NCI-H524 (cell line): ENCODE results near the gene CALHM3.
"Not testable (repeated sequence)": the region's sequence is repeated elsewhere in the genome, so short reads cannot be mapped to it uniquely, and the experiment has no call there.

Experiments used
- DNase-seq, 2 experiments: peaks; one replicate each; lab custom pipeline; 2025; lab: John Stamatoyannopoulos, UW

CALHM3 gene, protein sequence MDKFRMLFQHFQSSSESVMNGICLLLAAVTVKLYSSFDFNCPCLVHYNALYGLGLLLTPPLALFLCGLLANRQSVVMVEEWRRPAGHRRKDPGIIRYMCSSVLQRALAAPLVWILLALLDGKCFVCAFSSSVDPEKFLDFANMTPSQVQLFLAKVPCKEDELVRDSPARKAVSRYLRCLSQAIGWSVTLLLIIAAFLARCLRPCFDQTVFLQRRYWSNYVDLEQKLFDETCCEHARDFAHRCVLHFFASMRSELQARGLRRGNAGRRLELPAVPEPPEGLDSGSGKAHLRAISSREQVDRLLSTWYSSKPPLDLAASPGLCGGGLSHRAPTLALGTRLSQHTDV

DNA sequence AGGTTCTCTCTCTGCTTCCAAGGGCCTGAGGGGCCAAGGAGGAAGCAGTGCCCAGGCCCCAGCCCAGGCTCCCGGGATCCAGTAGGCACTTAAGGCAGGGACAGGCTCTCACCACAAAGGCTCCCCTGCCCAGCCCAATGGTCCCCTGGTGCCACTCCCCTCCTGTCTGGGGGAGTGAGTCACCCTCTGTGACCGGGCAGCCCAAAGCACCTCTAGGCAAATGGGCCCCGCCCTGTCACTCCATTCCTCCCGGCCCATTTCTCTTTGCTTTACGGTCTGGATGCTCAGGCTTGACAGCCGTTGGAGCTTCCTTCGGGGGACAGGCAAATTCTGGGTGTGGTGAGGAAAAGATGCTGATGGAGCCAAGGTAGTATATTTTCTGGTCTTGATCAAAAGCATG, at the start of gene CALHM3:
Gene CALHM3 (minus strand): TSS at position 106 of the 400 bp plus-strand sequence. CDS start 208 bp downstream, outside the sequence.
- no peak for DNase-seq

GRCh38 chr10:103528549-103528948, 49.5 kb upstream of the CALHM3 start:
- DNase-seq: no peak

DNA sequence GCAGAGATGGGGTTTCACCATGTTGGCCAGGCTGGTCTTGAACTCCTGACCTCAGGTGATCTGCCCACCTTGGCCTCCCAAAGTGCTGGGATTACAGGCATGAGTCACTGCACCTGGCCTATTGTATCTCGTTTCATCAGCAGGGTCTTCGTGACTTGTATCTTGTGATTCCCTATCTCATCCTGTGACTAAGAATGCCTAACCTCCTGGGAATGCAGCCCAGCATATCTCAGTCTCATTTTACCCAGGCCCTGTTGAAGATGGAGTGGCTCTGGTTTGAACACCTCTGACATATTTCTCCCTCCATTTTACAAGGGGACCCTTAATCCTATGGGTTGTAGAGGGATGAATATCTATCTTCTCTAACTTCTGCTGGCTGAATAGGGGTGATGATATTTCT, 48.4 kb upstream of the CALHM3 start:
- not testable (repeated sequence) for DNase-seq

GRCh38 chr10:103525901-103526300, 46.9 kb upstream of the CALHM3 start:
- DNase-seq: no peak

DNA sequence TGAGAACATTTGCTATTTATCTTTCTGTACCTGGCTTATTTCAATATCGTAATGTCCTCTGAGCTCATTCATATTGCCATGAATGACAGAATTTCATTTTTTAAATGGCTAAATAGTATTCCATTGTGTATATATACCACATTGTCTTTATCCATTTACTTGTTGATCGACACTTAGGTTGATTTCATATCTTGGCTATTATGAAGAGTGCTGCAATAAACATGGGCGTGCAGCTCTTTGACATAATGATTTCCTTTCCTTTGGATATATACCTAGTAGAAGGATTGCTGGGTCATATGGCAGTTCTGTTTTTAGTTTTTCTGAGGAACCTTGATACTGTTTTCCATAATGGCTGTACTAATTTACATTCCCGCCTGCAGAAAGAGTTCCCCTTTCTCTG, 44.6 kb upstream of the CALHM3 start:
- no peak for DNase-seq

- DNase-seq: not testable (repeated sequence)
Measured at GRCh38 chr10:103522006-103522405, 43.0 kb upstream of the CALHM3 start.

DNA sequence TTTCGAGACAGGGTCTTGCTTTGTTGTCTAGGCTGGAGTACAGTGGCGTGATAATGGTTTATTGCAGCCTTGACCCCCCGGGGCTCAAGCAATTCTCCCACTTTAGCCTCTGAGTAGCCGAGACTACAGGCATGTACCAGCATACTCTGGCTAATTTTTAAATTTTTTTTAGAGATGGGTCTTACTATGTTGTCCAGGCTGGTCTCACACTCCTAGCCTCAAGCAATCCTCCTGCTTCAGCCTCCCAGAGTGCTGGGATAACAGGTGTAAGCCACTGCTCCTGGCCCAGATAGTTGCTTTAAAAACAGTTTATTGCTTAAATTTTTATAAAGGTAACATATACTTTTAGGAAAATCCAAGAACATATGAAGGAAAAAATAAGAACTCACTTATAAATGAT, 40.8 kb upstream of the CALHM3 start:
- DNase-seq: no peak

DNA sequence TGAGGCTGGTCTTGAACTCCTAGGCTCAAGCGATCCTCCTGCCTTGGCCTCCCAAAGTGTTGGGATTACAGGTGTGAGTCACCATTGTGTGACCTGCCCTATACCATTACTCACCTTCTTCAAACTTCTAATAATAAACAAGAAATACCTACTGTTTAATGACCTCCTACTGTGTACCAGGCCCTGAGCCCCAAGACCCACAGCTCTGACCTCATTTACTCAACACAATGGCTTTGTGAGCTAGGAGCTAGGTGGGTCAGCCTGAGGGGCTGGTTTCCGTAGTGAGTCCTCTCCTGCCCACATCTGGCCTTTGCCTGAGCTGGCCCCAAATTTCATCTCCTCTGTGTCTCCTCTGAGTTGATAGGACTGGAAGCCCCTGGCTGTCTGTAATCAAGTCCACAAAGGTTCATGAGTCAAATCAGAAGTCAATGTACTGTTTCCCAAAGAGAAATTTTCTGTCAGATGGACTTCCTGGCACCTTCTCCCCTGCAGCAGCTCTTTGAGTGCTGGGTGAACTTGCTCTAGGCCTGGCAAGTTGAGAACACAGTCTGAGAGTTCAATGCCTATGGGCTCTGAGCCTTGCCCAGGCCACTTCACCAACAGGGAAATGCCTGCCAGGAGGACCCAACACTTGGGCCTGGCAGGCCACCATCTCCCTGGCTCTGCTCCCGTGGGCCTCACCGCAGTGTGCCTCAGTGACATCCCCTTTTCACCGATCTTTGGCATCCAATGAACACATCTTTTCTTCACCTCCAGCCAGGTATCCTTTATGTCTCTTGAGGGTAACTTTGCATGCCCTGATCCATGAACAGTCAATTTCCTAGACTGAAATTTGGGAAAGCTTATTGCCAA, 38.4 kb upstream of the CALHM3 start:
- DNase-seq: no peak

- DNase-seq: no peak
Measured at GRCh38 chr10:103514244-103514643, 35.2 kb upstream of the CALHM3 start.

DNA sequence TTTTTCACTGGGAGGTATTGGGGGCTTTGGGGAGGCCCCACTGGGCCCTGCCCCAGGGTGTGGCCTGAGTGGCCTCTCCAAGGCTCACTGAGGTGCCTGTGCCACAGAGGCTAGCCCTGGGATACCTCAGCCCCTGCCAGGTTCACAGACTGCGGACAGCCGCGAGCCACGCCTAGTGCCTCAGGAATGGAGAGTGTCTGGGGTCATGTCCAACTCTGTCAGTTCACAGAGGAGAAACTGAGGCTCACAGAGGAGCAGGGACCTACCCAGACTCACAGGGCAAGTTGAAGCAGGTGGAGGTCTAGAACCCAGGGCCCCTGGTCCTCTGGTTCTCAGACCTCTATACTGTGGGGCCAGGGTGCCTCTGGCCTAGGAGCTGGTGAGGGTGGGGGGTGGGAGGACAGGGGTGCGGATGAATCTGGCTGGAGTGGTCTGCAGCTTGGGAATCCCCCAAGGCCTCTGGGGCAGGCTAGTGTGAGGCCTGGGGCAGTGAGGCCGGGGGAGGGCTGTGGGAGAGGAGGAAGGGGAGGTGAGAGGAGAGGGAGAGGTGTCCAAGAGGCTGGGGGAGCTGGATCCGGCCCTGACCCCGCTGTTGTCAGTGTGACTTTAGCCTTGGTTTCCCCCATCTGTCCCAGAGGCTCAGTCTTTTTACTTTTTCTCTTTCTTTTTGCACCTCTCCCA, 34.5 kb upstream of the CALHM3 start:
- DNase-seq: no peak

DNA sequence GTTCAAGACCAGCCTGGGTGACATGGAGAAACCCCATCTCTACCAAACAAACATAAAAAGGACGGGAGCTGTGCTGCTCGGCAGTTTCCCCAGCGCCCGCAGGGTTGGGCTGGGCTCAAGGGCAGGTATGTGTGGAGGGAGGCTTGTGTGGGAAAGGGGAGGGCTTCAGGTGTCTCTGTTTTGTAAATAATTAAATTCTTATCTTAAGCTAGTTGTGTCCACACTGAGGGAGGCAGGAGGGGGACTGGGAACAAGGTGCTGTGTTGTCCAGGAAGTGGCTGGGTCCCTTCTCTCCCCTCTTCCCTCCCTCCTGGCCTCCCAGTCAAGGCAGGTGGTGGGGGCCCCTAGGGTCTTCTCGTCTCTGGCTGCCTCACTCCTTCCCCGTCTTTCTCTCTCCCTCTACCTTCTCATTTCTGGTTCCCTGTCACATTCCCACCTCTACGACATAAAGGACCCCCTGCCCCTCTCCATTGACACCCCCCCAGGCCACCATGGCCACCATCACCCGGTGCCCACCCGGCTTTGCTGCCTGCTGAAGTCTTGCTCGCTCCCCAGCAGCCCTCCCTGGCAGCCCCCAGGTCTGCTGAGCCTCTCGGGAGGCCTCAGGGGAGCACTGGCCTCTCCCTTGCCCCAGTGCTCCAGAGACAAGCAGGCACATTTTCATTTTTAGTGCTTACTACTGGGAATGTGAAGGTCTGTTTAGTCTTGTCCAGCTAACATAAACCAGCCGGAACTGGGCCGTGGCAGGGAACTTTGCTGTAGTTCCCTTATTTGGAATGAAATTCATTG, 33.7 kb upstream of the CALHM3 start:
- no peak for DNase-seq

GRCh38 chr10:103512166-103512565, 33.1 kb upstream of the CALHM3 start:
- no peak for DNase-seq

DNA sequence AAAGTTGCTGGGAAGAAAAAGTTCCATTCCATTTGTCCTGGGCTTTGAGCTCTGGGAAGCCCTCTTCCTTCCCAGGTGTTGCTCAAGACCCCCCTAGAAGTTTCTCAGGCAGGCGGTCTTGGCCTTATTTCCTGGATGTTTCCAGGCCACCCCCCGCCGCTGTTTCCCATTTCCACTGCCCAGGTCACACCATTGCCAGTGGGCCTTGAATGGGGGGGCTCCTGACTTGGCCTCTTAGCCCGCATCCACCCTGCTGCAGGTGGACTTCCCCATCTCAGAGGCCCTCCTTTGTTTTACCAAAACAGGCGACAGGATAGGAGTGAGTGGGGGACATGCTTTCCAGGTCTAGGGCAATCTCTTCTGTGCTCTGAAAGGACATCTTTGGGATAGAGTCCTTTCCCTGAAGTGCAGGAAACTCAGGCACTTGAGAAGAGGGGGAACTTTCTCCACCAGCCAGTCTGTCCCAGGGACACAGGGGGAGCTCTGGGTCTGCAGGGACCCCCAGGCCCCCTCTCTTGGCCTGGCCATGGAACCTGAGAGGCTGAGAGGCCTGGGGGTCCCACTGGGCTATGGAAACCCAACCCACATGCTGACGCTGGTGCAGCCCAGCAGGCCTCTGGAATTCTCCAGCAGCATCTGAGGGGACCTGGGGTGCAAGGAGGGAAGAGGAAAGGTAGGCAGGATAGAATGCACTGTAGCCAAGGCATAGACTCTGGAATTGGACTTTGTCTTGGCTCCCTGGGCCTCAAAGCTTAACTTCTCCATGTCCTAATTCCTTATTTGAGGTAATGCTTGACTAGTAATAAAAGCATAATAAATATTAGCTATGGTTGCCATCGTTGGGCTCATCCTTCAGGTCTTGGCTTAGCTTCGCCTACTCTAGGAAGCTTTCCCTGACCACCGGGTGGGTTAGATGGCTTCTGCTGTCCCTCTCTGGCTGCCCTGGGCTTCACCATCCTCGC, 32.0 kb upstream of the CALHM3 start:
- DNase-seq: no peak

DNA sequence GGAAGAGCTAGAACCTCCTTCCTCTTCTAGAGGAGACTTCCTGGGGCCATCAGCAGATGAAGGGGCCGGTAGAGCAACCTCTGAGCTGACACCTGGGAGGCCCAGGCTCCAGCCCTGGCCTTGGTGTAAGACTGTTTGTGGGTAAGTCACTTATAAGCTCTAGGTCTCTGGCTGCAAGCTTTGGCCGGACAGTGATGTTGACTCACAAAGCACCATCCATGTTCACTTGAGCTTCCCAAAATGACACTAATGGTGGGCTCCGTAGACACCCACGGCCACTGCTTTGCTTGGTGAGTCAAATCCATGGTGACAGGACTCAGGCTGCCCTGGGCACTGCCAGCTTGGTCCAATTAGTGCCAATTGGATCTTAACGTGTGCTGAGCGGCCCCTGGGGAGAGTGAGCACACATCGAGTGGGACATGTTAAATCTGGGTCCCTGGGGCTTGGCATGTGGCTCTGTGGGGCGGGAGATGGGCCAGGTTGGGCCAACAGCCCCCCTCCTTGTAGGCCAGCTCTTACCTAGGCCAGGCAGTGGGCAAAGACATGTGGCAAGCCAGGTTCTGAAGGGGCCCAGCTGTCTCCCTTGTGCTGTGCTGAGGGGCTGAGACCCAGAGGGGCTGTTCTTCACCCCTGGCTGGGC, 31.1 kb upstream of the CALHM3 start:
- DNase-seq: no peak

DNA sequence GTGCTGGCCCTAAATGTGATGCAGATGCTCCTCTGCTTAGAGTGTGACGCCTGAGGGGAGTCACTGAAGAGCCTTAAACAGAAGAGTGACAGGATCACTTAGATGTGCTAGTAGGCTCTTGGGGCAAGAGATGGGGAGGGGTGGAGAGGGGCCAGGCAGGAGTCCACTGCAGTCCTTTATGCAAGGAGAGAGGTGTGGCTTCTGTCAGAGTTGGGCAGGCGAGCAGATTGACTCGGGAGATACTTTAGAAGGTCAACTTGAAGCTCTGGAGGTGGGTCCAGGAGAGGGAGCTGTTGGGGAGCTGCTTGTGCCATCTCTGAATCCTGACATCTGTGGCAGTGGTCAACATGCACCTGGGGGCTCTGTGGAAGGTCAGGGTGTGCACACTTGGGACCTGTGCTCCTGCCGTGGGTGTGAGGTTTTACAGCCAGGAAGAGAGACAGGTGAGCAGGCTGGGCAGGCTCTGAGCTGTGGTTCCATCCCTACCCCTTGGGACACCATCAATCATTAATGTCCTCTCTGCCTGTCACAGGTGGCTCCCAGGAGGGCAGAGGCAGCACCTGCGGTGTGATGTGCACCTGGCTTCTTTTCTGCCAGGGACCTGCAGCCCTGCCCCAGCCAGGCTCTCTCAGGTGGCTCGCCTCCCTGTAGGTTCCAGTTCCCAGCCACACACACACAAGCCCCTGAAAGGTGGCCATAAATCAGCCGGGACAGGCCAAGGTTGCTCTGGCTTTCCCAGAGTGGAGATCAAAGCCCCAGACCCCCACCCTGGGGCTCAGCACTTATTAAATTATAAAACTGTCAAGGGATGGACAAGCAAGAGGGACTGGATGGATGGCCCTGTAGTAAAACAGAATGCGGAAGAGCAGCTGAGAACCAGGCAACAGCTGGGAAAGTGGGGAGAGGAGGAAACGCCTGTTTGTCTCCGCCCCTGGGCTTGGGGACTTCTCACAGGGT, 28.5 kb upstream of the CALHM3 start:
- DNase-seq: no peak

- no peak for DNase-seq
Measured at GRCh38 chr10:103506061-103506460, 27.0 kb upstream of the CALHM3 start.

- DNase-seq: no peak
Measured at GRCh38 chr10:103504181-103504783, 25.2 kb upstream of the CALHM3 start.

- DNase-seq: not testable (repeated sequence)
Measured at GRCh38 chr10:103503777-103504176, 24.7 kb upstream of the CALHM3 start.
